WTC11 (cell line): ENCODE data around the gene TRIM7. TPM values are rescaled to one million over a fixed set of nuclear protein-coding genes. Genes with fewer than 3 reads are reported as not detected.

Source experiments
- ATAC-seq: fragments of 200-7000 bp; cut with Tn5 transposase; 2 replicates; pipeline ENCODE4 v1.10.0; 2021; ENCODE audit warnings: mild to moderate bottlenecking, moderate library complexity
- CTCF ChIA-PET: fragments of 300-600 bp; sonication (Branson Sonifier 250); formaldehyde crosslinking; loops from one replicate; lab custom pipeline; 2021; ENCODE audit warnings: antibody characterized with exemption; lab: Charles Lee
- POLR2A ChIA-PET: fragments of 350-600 bp; sonication (Branson Sonifier 250); formaldehyde crosslinking; loops from one replicate; lab custom pipeline; 2021; ENCODE audit warnings: antibody characterized with exemption; lab: Charles Lee
- DNase-seq: peaks from one replicate; pipeline ENCODE4 v3.0.0; 2021; ENCODE audit warnings: low spot score
- H3K27ac Mint-ChIP-seq: 2 replicates; pipeline ENCODE4 v1.8.0; 2021; ENCODE audit warnings: mixed read lengths
- H3K27me3 Mint-ChIP-seq: 2 replicates; pipeline ENCODE4 v1.8.0; 2021; ENCODE audit warnings: low read depth, mild to moderate bottlenecking, moderate library complexity, mixed read lengths
- H3K36me3 Mint-ChIP-seq: 2 replicates; pipeline ENCODE4 v1.8.0; 2021; ENCODE audit warnings: mixed read lengths
- H3K4me1 Mint-ChIP-seq: 2 replicates; pipeline ENCODE4 v1.8.0; 2022; ENCODE audit warnings: mixed read lengths
- H3K4me3 Mint-ChIP-seq: 2 replicates; pipeline ENCODE4 v1.8.0; 2021; ENCODE audit warnings: mild to moderate bottlenecking, moderate library complexity, mixed read lengths
- H3K9me3 Mint-ChIP-seq: 2 replicates; pipeline ENCODE4 v1.8.0; 2021; ENCODE audit warnings: mixed read lengths
- CBFB ChIP-seq: sonication (generic); formaldehyde crosslinking; IDR thresholded peaks from 2 replicates; pipeline ENCODE4 v1.8.1; 2022; ENCODE audit warnings: mild to moderate bottlenecking, low read depth, missing genetic modification reagents
- ELF4 ChIP-seq: sonication (generic); formaldehyde crosslinking; IDR thresholded peaks from 2 replicates; pipeline ENCODE4 v1.8.1; 2022; ENCODE audit warnings: low read depth, mild to moderate bottlenecking, moderate library complexity, missing genetic modification reagents
- FOXK1 ChIP-seq: sonication (generic); formaldehyde crosslinking; IDR thresholded peaks from 2 replicates; pipeline ENCODE4 v1.8.0; 2022; ENCODE audit warnings: mild to moderate bottlenecking, moderate library complexity, missing genetic modification reagents
- GRHL2 ChIP-seq: fragments of 250-450 bp; sonication (Bioruptor Pico); IDR thresholded peaks from 2 replicates; pipeline ENCODE4 v1.8.0; 2022; ENCODE audit warnings: mild to moderate bottlenecking, moderate library complexity; ENCODE audit not compliant: insufficient replicate concordance, severe bottlenecking
- IRF2 ChIP-seq: sonication (generic); formaldehyde crosslinking; IDR thresholded peaks from 2 replicates; pipeline ENCODE4 v1.8.0; 2022; ENCODE audit warnings: low read depth, missing genetic modification reagents, borderline replicate concordance
- KAT7 ChIP-seq: sonication (generic); formaldehyde crosslinking; IDR thresholded peaks from 2 replicates; pipeline ENCODE4 v1.8.1; 2023; ENCODE audit warnings: missing genetic modification reagents, mild to moderate bottlenecking, borderline replicate concordance
- NFE2L1 ChIP-seq: sonication (generic); formaldehyde crosslinking; IDR thresholded peaks from 2 replicates; pipeline ENCODE4 v1.8.1; 2023; ENCODE audit warnings: missing genetic modification reagents
- NFYB ChIP-seq: sonication (generic); formaldehyde crosslinking; conservative IDR thresholded peaks from 2 replicates; pipeline ENCODE4 v1.8.0; 2022; ENCODE audit warnings: low read depth, missing genetic modification reagents
- PRRX2 ChIP-seq: fragments of 250-450 bp; sonication (Bioruptor Pico); IDR thresholded peaks from 2 replicates; pipeline ENCODE4 v1.8.0; 2021; ENCODE audit warnings: mild to moderate bottlenecking
- RORB ChIP-seq: fragments of 250-450 bp; sonication (Bioruptor Pico); IDR thresholded peaks from 2 replicates; pipeline ENCODE4 v1.9.0; 2021; ENCODE audit warnings: mild to moderate bottlenecking
- SP1 ChIP-seq: sonication (generic); formaldehyde crosslinking; conservative IDR thresholded peaks from 2 replicates; pipeline ENCODE4 v1.8.1; 2022; ENCODE audit warnings: missing genetic modification reagents
- ZNF232 ChIP-seq: sonication (generic); formaldehyde crosslinking; IDR thresholded peaks from 2 replicates; pipeline ENCODE4 v1.8.0; 2022; ENCODE audit warnings: mild to moderate bottlenecking, missing genetic modification reagents
- total RNA-seq: library from RNA; stranded (reverse); gene quantifications from 3 replicates; pipeline ENCODE4 v1.2.3, GENCODE V29; 2021
- TF ChIP-seq, protein P1 (sequence below): sonication (generic); formaldehyde crosslinking; IDR thresholded peaks from 2 replicates; pipeline ENCODE4 v1.8.0; 2022; ENCODE audit warnings: missing genetic modification reagents
- TF ChIP-seq, protein P2 (sequence below): fragments of 250-450 bp; sonication (Bioruptor Pico); IDR thresholded peaks from 2 replicates; pipeline ENCODE4 v1.9.0; 2021; ENCODE audit warnings: mild to moderate bottlenecking, borderline replicate concordance
- TF ChIP-seq, protein P3 (sequence below): fragments of 200-600 bp; IDR thresholded peaks from 2 replicates; pipeline ENCODE4 v1.8.0; 2022; ENCODE audit warnings: antibody characterized with exemption
- TF ChIP-seq, protein P4 (sequence below): sonication (generic); formaldehyde crosslinking; IDR thresholded peaks from 2 replicates; pipeline ENCODE4 v1.8.0; 2022; ENCODE audit warnings: mild to moderate bottlenecking, missing genetic modification reagents
- TF ChIP-seq, protein P5 (sequence below): sonication (generic); formaldehyde crosslinking; IDR thresholded peaks from 2 replicates; pipeline ENCODE4 v1.8.0; 2022; ENCODE audit warnings: mild to moderate bottlenecking, missing genetic modification reagents

The TRIM7 gene
- total RNA-seq, 1 experiment from 2014 or later, result 1.4 TPM

DNA sequence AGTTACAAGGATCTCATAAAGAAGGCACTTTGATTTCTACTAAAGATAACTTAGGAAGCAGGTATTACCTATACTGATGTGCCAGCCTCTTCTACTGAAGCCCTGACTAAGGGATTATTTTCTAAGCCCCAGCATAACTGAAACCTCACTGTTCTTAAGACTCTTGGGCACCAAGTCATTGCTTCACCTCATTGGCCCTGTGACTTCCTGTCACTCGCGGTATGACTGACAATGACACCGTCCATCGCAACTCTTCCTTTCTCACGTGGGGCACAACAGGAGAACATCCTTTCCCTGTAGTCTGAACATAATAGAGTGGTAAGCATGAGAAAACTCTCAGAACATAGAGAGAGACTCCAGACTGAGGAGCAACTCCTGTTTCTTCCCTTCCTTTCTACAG is 51.2 kb downstream of the TRIM7 start:
- TF ChIP-seq, protein P1, sequence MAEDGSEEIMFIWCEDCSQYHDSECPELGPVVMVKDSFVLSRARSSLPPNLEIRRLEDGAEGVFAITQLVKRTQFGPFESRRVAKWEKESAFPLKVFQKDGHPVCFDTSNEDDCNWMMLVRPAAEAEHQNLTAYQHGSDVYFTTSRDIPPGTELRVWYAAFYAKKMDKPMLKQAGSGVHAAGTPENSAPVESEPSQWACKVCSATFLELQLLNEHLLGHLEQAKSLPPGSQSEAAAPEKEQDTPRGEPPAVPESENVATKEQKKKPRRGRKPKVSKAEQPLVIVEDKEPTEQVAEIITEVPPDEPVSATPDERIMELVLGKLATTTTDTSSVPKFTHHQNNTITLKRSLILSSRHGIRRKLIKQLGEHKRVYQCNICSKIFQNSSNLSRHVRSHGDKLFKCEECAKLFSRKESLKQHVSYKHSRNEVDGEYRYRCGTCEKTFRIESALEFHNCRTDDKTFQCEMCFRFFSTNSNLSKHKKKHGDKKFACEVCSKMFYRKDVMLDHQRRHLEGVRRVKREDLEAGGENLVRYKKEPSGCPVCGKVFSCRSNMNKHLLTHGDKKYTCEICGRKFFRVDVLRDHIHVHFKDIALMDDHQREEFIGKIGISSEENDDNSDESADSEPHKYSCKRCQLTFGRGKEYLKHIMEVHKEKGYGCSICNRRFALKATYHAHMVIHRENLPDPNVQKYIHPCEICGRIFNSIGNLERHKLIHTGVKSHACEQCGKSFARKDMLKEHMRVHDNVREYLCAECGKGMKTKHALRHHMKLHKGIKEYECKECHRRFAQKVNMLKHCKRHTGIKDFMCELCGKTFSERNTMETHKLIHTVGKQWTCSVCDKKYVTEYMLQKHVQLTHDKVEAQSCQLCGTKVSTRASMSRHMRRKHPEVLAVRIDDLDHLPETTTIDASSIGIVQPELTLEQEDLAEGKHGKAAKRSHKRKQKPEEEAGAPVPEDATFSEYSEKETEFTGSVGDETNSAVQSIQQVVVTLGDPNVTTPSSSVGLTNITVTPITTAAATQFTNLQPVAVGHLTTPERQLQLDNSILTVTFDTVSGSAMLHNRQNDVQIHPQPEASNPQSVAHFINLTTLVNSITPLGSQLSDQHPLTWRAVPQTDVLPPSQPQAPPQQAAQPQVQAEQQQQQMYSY (CRISPR knock-in tag), result no peak
- TF ChIP-seq, protein P2, sequence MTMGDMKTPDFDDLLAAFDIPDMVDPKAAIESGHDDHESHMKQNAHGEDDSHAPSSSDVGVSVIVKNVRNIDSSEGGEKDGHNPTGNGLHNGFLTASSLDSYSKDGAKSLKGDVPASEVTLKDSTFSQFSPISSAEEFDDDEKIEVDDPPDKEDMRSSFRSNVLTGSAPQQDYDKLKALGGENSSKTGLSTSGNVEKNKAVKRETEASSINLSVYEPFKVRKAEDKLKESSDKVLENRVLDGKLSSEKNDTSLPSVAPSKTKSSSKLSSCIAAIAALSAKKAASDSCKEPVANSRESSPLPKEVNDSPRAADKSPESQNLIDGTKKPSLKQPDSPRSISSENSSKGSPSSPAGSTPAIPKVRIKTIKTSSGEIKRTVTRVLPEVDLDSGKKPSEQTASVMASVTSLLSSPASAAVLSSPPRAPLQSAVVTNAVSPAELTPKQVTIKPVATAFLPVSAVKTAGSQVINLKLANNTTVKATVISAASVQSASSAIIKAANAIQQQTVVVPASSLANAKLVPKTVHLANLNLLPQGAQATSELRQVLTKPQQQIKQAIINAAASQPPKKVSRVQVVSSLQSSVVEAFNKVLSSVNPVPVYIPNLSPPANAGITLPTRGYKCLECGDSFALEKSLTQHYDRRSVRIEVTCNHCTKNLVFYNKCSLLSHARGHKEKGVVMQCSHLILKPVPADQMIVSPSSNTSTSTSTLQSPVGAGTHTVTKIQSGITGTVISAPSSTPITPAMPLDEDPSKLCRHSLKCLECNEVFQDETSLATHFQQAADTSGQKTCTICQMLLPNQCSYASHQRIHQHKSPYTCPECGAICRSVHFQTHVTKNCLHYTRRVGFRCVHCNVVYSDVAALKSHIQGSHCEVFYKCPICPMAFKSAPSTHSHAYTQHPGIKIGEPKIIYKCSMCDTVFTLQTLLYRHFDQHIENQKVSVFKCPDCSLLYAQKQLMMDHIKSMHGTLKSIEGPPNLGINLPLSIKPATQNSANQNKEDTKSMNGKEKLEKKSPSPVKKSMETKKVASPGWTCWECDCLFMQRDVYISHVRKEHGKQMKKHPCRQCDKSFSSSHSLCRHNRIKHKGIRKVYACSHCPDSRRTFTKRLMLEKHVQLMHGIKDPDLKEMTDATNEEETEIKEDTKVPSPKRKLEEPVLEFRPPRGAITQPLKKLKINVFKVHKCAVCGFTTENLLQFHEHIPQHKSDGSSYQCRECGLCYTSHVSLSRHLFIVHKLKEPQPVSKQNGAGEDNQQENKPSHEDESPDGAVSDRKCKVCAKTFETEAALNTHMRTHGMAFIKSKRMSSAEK (CRISPR knock-in tag), result no peak
- TF ChIP-seq ZNF232 (CRISPR knock-in tag) (no peak), IRF2 (no peak), KAT7 (no peak), SP1 (CRISPR knock-in tag) (no peak), PRRX2 (CRISPR knock-in tag) (no peak), FOXK1 (CRISPR knock-in tag) (no peak), GRHL2 (CRISPR knock-in tag) (no peak), NFE2L1 (no peak), NFYB (CRISPR knock-in tag) (no peak)
- TF ChIP-seq, protein P3, sequence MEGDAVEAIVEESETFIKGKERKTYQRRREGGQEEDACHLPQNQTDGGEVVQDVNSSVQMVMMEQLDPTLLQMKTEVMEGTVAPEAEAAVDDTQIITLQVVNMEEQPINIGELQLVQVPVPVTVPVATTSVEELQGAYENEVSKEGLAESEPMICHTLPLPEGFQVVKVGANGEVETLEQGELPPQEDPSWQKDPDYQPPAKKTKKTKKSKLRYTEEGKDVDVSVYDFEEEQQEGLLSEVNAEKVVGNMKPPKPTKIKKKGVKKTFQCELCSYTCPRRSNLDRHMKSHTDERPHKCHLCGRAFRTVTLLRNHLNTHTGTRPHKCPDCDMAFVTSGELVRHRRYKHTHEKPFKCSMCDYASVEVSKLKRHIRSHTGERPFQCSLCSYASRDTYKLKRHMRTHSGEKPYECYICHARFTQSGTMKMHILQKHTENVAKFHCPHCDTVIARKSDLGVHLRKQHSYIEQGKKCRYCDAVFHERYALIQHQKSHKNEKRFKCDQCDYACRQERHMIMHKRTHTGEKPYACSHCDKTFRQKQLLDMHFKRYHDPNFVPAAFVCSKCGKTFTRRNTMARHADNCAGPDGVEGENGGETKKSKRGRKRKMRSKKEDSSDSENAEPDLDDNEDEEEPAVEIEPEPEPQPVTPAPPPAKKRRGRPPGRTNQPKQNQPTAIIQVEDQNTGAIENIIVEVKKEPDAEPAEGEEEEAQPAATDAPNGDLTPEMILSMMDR, result no peak
- TF ChIP-seq, protein P4, sequence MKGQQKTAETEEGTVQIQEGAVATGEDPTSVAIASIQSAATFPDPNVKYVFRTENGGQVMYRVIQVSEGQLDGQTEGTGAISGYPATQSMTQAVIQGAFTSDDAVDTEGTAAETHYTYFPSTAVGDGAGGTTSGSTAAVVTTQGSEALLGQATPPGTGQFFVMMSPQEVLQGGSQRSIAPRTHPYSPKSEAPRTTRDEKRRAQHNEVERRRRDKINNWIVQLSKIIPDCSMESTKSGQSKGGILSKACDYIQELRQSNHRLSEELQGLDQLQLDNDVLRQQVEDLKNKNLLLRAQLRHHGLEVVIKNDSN (CRISPR knock-in tag), result no peak
- POLR2A ChIA-PET, result no interaction called here
- peaks cover 19% of the 10 kb centered on the region for H3K4me1 Mint-ChIP-seq
- no peak overlapping the region for H3K4me3 Mint-ChIP-seq
- H3K9me3 Mint-ChIP-seq, result peaks cover 19% of the 10 kb centered on the region
- ATAC-seq, result no peak
- H3K27ac Mint-ChIP-seq, result no peak overlapping the region
- H3K27me3 Mint-ChIP-seq, result peaks cover 41% of the 10 kb centered on the region
- no peaks in the 10 kb centered on the region for H3K36me3 Mint-ChIP-seq
- CTCF ChIA-PET, result no interaction called here
- DNase-seq, result no peak

DNA sequence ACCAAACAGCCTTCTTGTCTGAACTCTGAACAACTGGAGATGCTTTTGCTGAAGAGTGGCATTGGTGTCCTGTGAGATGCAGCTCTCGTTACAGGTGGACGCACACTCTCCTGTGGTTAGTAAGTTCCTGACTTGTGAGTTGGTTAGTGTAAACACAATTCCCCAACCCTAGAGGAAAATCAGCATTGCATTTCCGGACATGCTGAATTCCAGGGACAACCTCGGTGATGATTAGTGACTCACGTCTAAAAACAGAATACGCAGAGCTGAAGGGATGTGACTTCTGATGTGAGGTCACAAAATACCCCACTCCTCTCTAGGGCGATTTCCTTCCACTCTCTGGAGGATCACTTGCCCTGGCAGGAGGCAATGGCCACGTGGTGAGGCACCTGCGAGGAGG is 52.6 kb downstream of the TRIM7 start:
- peaks cover 47% of the 10 kb centered on the region for H3K27me3 Mint-ChIP-seq
- CTCF ChIA-PET, result interaction anchor here (1.2 to 2.8 kb wide), 2 partner anchors 11 to 16 kb away, joined by 3 to 11 read pairs; no protein-coding TSS in a partner anchor
- DNase-seq (no peak), ATAC-seq (no peak)
- H3K36me3 Mint-ChIP-seq, result no peaks in the 10 kb centered on the region
- no peak overlapping the region for H3K27ac Mint-ChIP-seq
- H3K9me3 Mint-ChIP-seq, result peaks cover 25% of the 10 kb centered on the region
- POLR2A ChIA-PET, result no interaction called here
- H3K4me1 Mint-ChIP-seq, result peaks cover 25% of the 10 kb centered on the region
- H3K4me3 Mint-ChIP-seq, result no peak overlapping the region
- TF ChIP-seq ELF4, result no peak
- TF ChIP-seq CBFB (CRISPR knock-in tag), result no peak
- no peak for TF ChIP-seq RORB (CRISPR knock-in tag)
- TF ChIP-seq, protein P2 (CRISPR knock-in tag), result no peak
- TF ChIP-seq, protein P5, sequence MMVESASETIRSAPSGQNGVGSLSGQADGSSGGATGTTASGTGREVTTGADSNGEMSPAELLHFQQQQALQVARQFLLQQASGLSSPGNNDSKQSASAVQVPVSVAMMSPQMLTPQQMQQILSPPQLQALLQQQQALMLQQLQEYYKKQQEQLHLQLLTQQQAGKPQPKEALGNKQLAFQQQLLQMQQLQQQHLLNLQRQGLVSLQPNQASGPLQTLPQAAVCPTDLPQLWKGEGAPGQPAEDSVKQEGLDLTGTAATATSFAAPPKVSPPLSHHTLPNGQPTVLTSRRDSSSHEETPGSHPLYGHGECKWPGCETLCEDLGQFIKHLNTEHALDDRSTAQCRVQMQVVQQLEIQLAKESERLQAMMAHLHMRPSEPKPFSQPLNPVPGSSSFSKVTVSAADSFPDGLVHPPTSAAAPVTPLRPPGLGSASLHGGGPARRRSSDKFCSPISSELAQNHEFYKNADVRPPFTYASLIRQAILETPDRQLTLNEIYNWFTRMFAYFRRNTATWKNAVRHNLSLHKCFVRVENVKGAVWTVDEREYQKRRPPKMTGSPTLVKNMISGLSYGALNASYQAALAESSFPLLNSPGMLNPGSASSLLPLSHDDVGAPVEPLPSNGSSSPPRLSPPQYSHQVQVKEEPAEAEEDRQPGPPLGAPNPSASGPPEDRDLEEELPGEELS (CRISPR knock-in tag), result no peak
- TF ChIP-seq GRHL2 (CRISPR knock-in tag), result no peak
